Retinal pigment epithelial cell (primary cell): Measurements from ENCODE around the gene LYPD5.

Experiments used
- DNase-seq: peaks from one replicate; pipeline ENCODE4 v3.0.0-alpha.2; 2010; ENCODE audit warnings: low read depth
- H3K4me3 ChIP-seq: 2 replicates; pipeline ENCODE4 v1.5.1; 2011; ENCODE audit warnings: mild to moderate bottlenecking, low read length, control low read depth, moderate library complexity
- TF ChIP-seq, protein P1 (sequence below): conservative IDR thresholded peaks from 2 replicates; pipeline ENCODE4 v1.5.1; 2011; ENCODE audit warnings: low read depth, low read length, control low read depth, inconsistent platforms

The LYPD5 gene, protein sequence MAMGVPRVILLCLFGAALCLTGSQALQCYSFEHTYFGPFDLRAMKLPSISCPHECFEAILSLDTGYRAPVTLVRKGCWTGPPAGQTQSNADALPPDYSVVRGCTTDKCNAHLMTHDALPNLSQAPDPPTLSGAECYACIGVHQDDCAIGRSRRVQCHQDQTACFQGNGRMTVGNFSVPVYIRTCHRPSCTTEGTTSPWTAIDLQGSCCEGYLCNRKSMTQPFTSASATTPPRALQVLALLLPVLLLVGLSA

DNA sequence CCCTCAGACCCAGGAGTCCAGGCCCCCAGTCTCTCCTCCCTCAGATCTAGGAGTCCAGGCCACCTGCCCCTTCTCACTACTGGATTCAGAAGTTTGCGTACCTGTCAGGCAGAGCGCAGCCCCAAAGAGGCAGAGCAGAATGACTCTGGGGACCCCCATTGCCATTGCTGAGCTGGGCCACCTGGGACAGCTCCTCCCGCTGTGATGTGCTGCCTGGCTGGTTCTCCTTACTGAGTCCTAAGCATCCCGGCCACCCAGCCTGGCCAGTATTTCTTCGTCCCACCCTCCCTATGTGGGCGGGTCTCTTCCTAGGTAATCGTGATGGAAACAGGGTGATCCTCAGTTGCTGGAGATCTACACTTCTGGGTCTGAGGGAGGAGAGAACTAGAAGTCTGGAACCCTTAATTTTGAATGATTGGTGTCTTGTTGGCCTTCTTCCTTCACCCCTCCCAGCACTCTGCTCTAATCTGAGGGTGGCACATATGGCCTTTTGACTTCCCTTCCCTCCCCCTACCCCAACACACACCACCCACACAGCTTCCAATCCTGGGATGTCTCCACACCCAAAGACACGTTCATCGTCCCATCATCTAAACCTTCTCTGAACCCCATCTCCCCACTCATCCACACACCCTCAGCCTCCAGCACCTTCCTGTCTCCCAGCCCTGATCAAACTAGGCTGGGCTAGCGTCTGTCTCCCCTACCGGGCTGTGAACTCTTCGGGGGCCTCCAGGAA is at the start of gene LYPD5:
Gene LYPD5 (minus strand): TSS at position 232 of the 736 bp plus-strand sequence. CDS start 67 bp downstream, at position 165.
- TF ChIP-seq, protein P1, sequence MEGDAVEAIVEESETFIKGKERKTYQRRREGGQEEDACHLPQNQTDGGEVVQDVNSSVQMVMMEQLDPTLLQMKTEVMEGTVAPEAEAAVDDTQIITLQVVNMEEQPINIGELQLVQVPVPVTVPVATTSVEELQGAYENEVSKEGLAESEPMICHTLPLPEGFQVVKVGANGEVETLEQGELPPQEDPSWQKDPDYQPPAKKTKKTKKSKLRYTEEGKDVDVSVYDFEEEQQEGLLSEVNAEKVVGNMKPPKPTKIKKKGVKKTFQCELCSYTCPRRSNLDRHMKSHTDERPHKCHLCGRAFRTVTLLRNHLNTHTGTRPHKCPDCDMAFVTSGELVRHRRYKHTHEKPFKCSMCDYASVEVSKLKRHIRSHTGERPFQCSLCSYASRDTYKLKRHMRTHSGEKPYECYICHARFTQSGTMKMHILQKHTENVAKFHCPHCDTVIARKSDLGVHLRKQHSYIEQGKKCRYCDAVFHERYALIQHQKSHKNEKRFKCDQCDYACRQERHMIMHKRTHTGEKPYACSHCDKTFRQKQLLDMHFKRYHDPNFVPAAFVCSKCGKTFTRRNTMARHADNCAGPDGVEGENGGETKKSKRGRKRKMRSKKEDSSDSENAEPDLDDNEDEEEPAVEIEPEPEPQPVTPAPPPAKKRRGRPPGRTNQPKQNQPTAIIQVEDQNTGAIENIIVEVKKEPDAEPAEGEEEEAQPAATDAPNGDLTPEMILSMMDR, result no peak
- no peak for DNase-seq
- no peak within 1 kb of the TSS for H3K4me3 ChIP-seq

DNA sequence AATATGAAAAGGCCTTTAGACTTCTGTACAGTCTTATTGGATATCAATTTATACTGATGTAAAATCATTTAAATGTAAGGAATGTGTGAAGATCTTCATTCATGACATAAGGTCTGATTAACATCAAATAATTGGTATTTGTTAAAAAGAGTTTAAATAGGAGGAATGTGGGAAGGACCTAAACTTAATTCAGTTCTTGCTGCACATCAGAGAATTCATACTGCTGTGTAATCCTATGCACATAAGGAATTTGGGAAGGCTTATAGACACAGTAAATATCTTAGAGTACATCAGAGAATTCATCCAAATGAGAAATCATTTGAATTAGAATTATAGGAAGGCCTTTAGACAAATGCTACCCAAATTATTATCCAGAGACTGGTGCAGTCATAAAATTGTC is 46.6 kb upstream of the LYPD5 start:
- no peak overlapping the region for H3K4me3 ChIP-seq
- DNase-seq, result no peak
- TF ChIP-seq, protein P1, result no peak

DNA sequence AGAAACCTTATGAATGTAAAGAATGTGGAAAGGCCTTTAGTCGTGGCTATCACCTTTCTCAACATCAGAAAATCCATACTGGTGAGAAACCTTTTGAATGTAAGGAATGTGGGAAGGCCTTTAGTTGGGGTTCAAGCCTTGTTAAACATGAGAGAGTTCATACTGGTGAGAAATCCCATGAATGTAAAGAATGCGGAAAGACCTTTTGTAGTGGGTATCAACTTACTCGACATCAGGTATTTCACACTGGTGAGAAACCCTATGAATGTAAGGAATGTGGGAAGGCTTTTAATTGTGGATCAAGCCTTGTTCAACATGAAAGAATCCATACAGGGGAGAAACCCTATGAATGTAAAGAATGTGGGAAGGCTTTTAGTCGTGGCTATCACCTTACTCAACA is 45.6 kb upstream of the LYPD5 start:
- TF ChIP-seq, protein P1, result no peak
- no peak for DNase-seq
- H3K4me3 ChIP-seq, result no peak overlapping the region

DNA sequence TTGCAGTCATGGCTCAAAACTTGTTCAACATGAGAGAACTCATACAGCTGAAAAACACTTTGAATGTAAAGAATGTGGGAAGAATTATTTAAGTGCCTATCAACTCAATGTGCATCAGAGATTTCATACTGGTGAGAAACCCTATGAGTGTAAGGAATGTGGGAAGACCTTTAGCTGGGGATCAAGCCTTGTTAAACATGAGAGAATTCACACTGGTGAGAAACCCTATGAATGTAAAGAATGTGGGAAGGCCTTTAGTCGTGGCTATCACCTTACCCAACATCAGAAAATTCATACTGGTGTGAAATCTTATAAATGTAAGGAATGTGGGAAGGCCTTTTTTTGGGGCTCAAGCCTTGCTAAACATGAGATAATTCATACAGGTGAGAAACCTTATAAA is 45.0 kb upstream of the LYPD5 start:
- TF ChIP-seq, protein P1, result no peak
- H3K4me3 ChIP-seq, result no peak overlapping the region
- no peak for DNase-seq

DNA sequence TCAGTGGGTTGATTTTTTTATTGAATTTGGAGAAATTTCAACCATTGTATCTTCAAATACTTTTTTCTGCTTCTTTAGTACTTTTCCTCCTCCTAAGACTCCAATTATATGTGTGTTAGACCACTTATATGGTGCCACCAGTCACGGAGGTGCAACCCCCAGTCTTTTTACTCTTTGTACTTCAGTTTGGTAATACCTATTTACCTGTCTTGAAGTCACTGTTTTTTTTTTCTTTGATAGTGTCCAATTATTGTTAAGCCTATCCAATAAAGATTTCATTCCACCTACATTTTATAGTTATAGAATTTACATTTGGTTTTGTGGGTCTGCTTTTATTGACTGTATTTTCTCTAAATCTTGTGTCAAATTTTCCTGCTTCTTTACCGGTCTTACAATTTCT is 39.8 kb upstream of the LYPD5 start:
- TF ChIP-seq, protein P1, result no peak
- DNase-seq, result no peak
- H3K4me3 ChIP-seq, result no peak overlapping the region

DNA sequence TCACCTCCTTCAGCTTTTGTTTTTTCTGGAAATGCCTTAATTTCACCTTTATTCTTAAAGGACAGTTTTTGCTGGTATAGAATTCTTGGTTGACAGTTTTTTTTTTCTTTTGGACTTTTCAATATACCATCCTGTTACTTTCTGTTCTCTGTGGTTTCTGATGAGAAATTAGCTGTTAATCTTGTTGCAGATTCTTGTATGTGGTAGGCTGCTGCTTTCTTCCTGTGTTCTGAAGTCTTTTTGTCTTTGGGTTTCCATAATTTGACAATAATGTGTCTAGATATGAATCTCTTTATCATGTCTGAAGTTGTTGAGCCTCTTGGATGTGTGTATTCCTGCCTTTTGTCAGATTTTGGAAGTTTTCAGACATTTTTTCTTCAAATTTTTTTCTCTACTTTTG is 36.9 kb upstream of the LYPD5 start:
- no peak for DNase-seq
- TF ChIP-seq, protein P1, result no peak
- no peak overlapping the region for H3K4me3 ChIP-seq
